HG03097 (cell line): ENCODE results near the gene ATP8B2.
"Not testable (repeated sequence)": the region's sequence is repeated elsewhere in the genome, so short reads cannot be mapped to it uniquely, and the experiment has no call there.

Source experiments
- ATAC-seq: cut with Tn5 transposase; IDR thresholded peaks from one replicate; pipeline ENCODE4 v1.9.1; 2021; ENCODE audit not compliant: unreplicated experiment, low FRiP score

Gene ATP8B2

GRCh38 chr1:154321609-154321934 lies 3.8 kb upstream of the ATP8B2 start:
- not testable (repeated sequence) for ATAC-seq

GRCh38 chr1:154323493-154323892 lies 1.8 kb upstream of the ATP8B2 start:
- ATAC-seq: no peak

GRCh38 chr1:154324241-154324640 lies 1.1 kb upstream of the ATP8B2 start:
- no peak for ATAC-seq

- no peak for ATAC-seq
Measured at GRCh38 chr1:154325583-154326545, 539 bp downstream of the ATP8B2 start.

GRCh38 chr1:154326546-154327465 lies 1.5 kb downstream of the ATP8B2 start:
- ATAC-seq: no peak

- ATAC-seq: no peak
Measured at GRCh38 chr1:154327466-154328317, 2.4 kb downstream of the ATP8B2 start.

- no peak for ATAC-seq
Measured at GRCh38 chr1:154328318-154329151, 3.2 kb downstream of the ATP8B2 start.

- ATAC-seq: no peak
Measured at GRCh38 chr1:154329152-154329521, 3.8 kb downstream of the ATP8B2 start.

GRCh38 chr1:154329551-154330131 lies 4.3 kb downstream of the ATP8B2 start:
- ATAC-seq: no peak

- no peak for ATAC-seq
Measured at GRCh38 chr1:154330669-154331068, 5.3 kb downstream of the ATP8B2 start.

GRCh38 chr1:154334079-154335024 lies 9.0 kb downstream of the ATP8B2 start:
- ATAC-seq: no peak

GRCh38 chr1:154335025-154335714 lies 9.8 kb downstream of the ATP8B2 start:
- ATAC-seq: peak; percentile 62

GRCh38 chr1:154337253-154337894 lies 12.0 kb downstream of the ATP8B2 start:
- no peak for ATAC-seq

GRCh38 chr1:154338875-154339274 lies 13.6 kb downstream of the ATP8B2 start:
- ATAC-seq: no peak

GRCh38 chr1:154341366-154341765 lies 16.0 kb downstream of the ATP8B2 start:
- ATAC-seq: not testable (repeated sequence)

GRCh38 chr1:154342132-154342531 lies 16.8 kb downstream of the ATP8B2 start:
- ATAC-seq: no peak

- ATAC-seq: no peak
Measured at GRCh38 chr1:154342836-154343472, 17.6 kb downstream of the ATP8B2 start.
